ENCODE measurements around the gene MED16.
"Not testable (repeated sequence)": the region's sequence is repeated elsewhere in the genome, so short reads cannot be mapped to it uniquely, and the experiment has no call there.

Gene MED16

DNA sequence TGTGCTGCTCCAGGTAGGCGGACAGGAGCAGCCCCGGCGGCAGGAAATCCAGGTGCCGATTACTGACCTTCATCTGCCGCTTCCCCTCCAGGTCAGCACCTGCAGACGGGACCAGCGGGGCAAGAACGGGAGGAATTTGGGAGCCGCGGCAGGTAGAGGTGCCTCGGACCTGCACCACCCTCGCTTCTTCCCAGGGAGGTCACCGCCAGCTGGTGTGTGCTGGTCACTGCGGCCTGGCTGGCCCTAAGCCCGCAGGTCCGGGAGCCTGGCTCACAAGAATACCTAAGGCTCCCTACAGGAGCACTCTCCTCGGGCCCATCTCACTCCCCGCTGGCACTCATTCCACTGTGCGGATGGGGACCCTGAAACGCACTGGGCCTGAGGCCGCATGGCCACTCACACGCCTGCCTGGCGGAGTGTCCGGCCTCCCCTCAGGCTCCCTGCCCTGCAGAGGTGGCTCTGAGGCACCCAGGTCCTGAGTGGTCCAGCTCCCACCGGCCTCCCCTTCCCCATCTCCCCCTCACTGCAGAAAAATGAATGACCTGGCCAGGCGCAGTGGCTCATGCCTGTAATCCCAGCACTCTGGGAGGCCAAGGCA lies 4.6 kb upstream of the MED16 start:
- no peak for DNase-seq
- in situ Hi-C loops (cut with HindIII; ENCODE audit: low pct_ligation_motif_present, low pct_unique_long_range_greater_than_20kb, low sequenced_read_pairs): no loop called here

GRCh38 chr19:896999-897398 lies 4.0 kb upstream of the MED16 start:
- no peak for DNase-seq
- in situ Hi-C loops (cut with HindIII; ENCODE audit: low pct_ligation_motif_present, low pct_unique_long_range_greater_than_20kb, low sequenced_read_pairs): no loop called here

DNA sequence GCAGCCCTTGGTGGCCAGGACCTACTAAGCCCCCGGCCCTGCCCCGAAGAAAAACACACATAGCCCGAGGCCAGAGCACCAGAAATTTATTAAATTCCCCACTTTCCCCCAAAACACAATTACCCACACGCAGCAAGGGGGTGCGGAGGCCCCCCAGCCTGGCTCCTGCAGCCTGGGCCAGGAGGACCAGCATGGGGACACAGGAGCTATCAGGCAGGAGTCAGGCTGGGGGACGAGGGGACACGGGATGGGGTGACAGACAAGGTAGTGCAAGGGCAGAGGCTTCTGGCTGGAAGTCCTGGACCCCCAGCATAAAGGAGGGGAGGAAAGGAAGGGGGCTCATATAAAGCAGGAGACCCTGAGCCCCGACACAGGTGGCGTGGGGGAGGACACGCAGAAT lies 3.4 kb upstream of the MED16 start:
- in situ Hi-C loops (cut with HindIII; ENCODE audit: low pct_ligation_motif_present, low pct_unique_long_range_greater_than_20kb, low sequenced_read_pairs): no loop called here

GRCh38 chr19:892243-892893 lies 619 bp downstream of the MED16 start:
- no peak for DNase-seq
- in situ Hi-C loops (cut with HindIII; ENCODE audit: low pct_ligation_motif_present, low pct_unique_long_range_greater_than_20kb, low sequenced_read_pairs): no loop called here

More for the DNA sequence above, 3.4 kb upstream of the MED16 start:
- no peak for DNase-seq

DNA sequence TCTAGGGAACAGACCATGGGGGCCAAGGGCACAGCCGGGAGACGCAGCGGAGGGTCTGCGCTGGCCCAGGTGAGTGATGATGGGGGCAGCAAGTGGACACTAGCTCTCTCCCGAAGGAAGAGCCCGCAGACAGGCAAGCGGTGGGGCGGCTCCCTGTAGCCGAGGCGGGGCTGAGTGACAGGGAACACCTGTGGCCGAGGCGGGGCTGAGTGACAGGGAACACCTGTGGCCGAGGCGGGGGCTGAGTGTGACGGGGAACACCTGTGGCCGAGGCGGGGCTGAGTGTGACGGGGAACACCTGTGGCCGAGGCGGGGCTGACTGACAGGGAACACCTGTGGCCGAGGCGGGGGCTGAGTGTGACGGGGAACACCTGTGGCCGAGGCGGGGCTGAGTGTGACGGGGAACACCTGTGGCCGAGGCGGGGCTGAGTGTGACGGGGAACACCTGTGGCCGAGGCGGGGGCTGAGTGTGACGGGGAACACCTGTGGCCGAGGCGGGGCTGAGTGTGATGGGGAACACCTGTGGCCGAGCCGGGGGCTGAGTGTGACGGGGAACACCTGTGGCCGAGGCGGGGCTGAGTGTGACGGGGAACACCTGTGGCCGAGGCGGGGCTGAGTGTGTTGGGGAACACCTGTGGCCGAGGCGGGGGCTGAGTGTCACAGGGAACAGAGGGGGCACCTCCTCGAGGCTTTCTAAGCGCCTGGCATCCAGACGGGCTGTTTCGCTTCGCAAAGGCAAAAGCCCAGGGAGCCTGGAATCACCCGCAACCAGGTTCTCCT lies 1.4 kb downstream of the MED16 start:
- DNase-seq; in situ Hi-C loops (cut with HindIII; ENCODE audit: low pct_ligation_motif_present, low pct_unique_long_range_greater_than_20kb, low sequenced_read_pairs): not testable (repeated sequence)

GRCh38 chr19:890831-891230 lies 2.2 kb downstream of the MED16 start:
- in situ Hi-C loops (cut with HindIII; ENCODE audit: low pct_ligation_motif_present, low pct_unique_long_range_greater_than_20kb, low sequenced_read_pairs): no loop called here
- DNase-seq: no peak

DNA sequence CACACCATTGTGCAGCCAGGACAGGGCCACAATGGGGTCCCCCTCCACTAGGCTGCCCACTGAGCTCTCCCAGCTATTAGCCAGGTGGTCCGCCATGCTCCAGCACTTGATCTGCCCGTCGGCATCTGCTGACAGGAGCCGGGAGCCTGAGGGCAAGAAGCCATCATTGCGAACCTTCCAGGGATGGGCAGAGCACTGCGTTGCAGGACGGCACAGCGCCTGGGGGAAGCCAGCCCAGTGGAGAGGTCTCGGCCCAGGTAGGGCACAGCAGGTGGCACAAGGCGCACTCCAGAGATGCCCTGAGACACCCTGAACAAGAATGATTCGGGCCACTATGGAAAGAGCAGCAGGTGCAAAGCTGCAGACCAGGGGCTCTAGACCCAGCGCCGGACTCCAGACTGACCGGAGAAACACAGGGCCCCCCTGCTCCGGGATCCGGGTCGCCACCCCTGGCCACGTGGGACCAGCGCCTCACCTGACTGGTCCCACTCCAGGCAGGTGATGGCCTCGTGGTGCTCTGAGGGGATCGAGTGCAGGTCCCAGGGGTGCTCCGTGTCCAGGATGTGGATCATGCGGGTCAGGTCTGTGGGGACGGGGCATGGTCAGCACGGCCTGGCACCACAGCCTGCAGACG lies 3.2 kb downstream of the MED16 start:
- in situ Hi-C loops (cut with HindIII; ENCODE audit: low pct_ligation_motif_present, low pct_unique_long_range_greater_than_20kb, low sequenced_read_pairs): no loop called here
- no peak for DNase-seq

GRCh38 chr19:888581-889385 lies 4.2 kb downstream of the MED16 start:
- no peak for DNase-seq

GRCh38 chr19:887599-887998 lies 5.4 kb downstream of the MED16 start:
- no peak for DNase-seq
- in situ Hi-C loops (cut with HindIII; ENCODE audit: low pct_ligation_motif_present, low pct_unique_long_range_greater_than_20kb, low sequenced_read_pairs): no loop called here

More at GRCh38 chr19:888581-889385, 4.2 kb downstream of the MED16 start:
- in situ Hi-C loops (cut with HindIII; ENCODE audit: low pct_ligation_motif_present, low pct_unique_long_range_greater_than_20kb, low sequenced_read_pairs): no loop called here

DNA sequence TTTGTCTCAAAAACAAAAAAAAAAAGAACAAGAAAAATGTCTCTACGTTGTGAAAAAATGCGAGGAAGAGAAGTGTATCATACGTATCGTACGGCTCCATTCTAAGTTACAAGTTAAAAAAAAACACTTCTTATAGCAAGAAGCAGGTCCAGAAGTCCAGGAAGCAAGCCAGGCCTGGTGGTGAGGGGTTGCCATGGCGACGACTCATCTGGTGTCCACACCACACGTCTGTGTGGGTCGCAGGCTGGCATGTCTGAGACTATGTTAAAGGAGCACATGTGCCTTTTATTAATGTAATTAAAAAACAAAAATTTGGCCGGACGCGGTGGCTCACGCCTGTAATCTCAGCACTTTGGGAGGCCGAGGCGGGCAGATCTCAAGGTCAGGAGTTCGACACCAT lies 5.9 kb downstream of the MED16 start:
- in situ Hi-C loops (cut with HindIII; ENCODE audit: low pct_ligation_motif_present, low pct_unique_long_range_greater_than_20kb, low sequenced_read_pairs): no loop called here
- DNase-seq: no peak

- no peak for DNase-seq
- in situ Hi-C loops (cut with HindIII; ENCODE audit: low pct_ligation_motif_present, low pct_unique_long_range_greater_than_20kb, low sequenced_read_pairs): no loop called here
Observed at GRCh38 chr19:885536-886224, 7.3 kb downstream of the MED16 start.

- in situ Hi-C loops (cut with HindIII; ENCODE audit: low pct_ligation_motif_present, low pct_unique_long_range_greater_than_20kb, low sequenced_read_pairs): no loop called here
- DNase-seq: no peak
Observed at GRCh38 chr19:884420-885211, 8.4 kb downstream of the MED16 start.

- no peak for DNase-seq
- in situ Hi-C loops (cut with HindIII; ENCODE audit: low pct_ligation_motif_present, low pct_unique_long_range_greater_than_20kb, low sequenced_read_pairs): no loop called here
Observed at GRCh38 chr19:883661-884211, 9.3 kb downstream of the MED16 start.

DNA sequence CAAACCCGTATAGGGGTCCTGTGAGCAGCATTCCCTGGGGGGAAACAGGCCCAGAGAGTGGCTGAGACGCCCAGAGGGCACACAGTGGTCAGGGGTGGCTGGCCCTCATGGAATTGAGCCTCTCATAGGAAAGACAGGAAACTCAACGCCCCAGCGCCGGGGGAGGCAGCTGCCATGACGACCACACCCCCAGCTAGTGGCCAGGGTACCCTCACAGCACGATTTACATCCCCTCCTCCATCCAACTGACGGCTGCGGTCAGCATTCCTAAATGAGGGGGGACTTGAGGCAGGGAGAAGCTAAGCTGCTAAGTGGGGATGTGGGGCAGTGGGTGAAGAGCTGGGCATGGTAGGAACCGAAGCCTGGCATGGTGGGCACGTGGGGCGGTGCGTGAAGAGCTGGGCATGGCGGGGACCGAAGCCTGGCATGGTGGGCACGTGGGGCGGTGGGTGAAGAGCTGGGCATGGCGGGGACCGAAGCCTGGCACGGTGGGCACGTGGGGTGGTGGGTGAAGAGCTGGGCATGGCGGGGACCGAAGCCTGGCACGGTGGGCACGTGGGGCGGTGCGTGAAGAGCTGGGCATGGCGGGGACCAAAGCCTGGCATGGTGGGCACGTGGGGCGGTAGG lies 10.0 kb downstream of the MED16 start:
- DNase-seq: no peak
- in situ Hi-C loops (cut with HindIII; ENCODE audit: low pct_ligation_motif_present, low pct_unique_long_range_greater_than_20kb, low sequenced_read_pairs): no loop called here

DNA sequence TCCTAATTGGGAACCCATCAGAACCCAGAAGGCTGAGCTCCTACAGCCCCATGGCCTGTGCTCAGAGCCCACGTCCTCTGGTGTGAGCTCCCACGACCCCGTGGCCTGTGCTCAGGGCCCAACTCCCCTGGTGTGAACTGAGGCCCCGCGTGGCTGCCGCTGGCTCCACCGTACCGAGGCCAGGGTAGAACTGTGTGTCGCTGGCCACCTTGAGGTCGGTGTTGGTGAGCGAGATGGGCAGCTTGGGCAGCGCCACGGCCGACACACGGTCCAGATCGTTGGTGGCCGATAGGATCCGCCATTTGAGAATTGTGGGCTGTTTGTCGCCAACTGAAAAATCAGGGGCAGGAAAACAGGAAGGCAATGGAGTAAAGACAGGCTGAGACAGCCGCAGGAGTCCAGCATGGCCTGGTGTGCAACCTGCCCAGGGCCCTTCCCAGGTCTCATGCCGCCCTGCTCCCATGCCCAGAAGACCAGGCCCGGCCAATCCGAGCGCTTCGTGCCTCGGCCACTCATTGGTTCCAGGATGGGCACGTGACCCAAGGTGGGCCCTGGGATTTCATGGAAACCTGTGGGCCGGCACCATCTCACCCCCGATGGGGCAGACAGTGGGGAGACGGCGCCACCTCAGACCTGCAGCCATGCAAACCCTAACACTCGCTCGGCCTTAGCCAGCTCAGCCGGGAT lies 11.5 kb downstream of the MED16 start:
- in situ Hi-C loops (cut with HindIII; ENCODE audit: low pct_ligation_motif_present, low pct_unique_long_range_greater_than_20kb, low sequenced_read_pairs): no loop called here
- no peak for DNase-seq

Measured in ACHN (cell line).